Esophagus (tissue), 2 donors: ENCODE results near the gene GAA. TPM values are rescaled to one million over a fixed set of nuclear protein-coding genes. Genes with fewer than 3 reads are reported as not detected.
"Not testable (repeated sequence)": the region's sequence is repeated elsewhere in the genome, so short reads cannot be mapped to it uniquely, and the experiment has no call there.

Source experiments
- H3K27ac ChIP-seq, 2 donors: one replicate each; pipeline ENCODE4 v1.5.1; 2013; ENCODE audit warnings: low read depth in 2 of 2, mild to moderate bottlenecking in 2 of 2, inconsistent platforms in 1 of 2, low read length in 1 of 2, moderate library complexity in 1 of 2
- H3K27me3 ChIP-seq, 2 donors: one replicate each; pipeline ENCODE4 v1.6.1; 2013; ENCODE audit warnings: low read length in 2 of 2, control low read depth in 1 of 2, mild to moderate bottlenecking in 1 of 2; ENCODE audit not compliant: insufficient read depth in 2 of 2, control insufficient read depth in 1 of 2
- H3K36me3 ChIP-seq, 2 donors: one replicate each; pipeline ENCODE4 v1.6.1; 2013; ENCODE audit warnings: low read length in 1 of 2; ENCODE audit not compliant: control insufficient read depth in 2 of 2, insufficient read depth in 2 of 2
- H3K4me1 ChIP-seq, 2 donors: one replicate each; pipeline ENCODE4 v1.6.1; 2013; ENCODE audit warnings: low read length in 1 of 2; ENCODE audit not compliant: control insufficient read depth in 2 of 2, insufficient read depth in 2 of 2
- H3K4me3 ChIP-seq, 2 donors: one replicate each; pipeline ENCODE4 v1.5.1; 2013; ENCODE audit warnings: low read length in 2 of 2, mild to moderate bottlenecking in 2 of 2, low read depth in 1 of 2, moderate library complexity in 1 of 2
- H3K9me3 ChIP-seq, 2 donors: one replicate each; pipeline ENCODE4 v1.6.1; 2013; ENCODE audit warnings: mild to moderate bottlenecking in 2 of 2, low read depth in 1 of 2, low read length in 1 of 2, moderate library complexity in 1 of 2; ENCODE audit not compliant: control insufficient read depth in 2 of 2, insufficient read depth in 1 of 2
- WGBS, 2 donors: extraction: QIAGEN DNeasy Blood & Tissue Kit; methylation state at CpG; one replicate each; pipeline ENCODE4 v1.1.7; 2013; 5-methylcytosine and 5-hydroxymethylcytosine counted together
- polyA plus RNA-seq, 2 donors: library from polyadenylated mRNA; stranded (reverse); fragments of 200-250 nt; gene quantifications; one replicate each; pipeline ENCODE4 v1.2.3, GENCODE V29; 2013
- donor health status: healthy with polysubstance abuse.
- donor health status: Bipolar disorder and iron deficiency.

The GAA gene
- polyA plus RNA-seq, 2 donors = 10.1 to 14.3 TPM

GRCh38 chr17:80082403-80083135, 18.8 kb upstream of the GAA start:
- H3K4me1 ChIP-seq = peaks cover 0 to 3% of the 10 kb centered on the region in 2 donors
- H3K9me3 ChIP-seq = no peaks in the 10 kb centered on the region
- no peak overlapping the region for H3K4me3 ChIP-seq
- no peak overlapping the region for H3K27ac ChIP-seq
- H3K27me3 ChIP-seq = no peaks in the 10 kb centered on the region
- no peaks in the 10 kb centered on the region for H3K36me3 ChIP-seq
- 28% methylated on average over 20 of the region's 20 CpGs for WGBS, 2 donors

- Histone ChIP-seq H3K27ac (no peak overlapping the region), H3K27me3 (no peaks in the 10 kb centered on the region), H3K4me3 (no peak overlapping the region), H3K36me3 (no peaks in the 10 kb centered on the region), H3K9me3 (no peaks in the 10 kb centered on the region), H3K4me1 (peaks cover 0 to 3% of the 10 kb centered on the region in 2 donors)
- WGBS, 2 donors = 79 to 81% methylated on average over 13 of the region's 13 CpGs
These were observed 18.2 kb upstream of the GAA start for GRCh38 chr17:80083136-80083661.

- H3K4me3 ChIP-seq = no peak overlapping the region
- H3K4me1 ChIP-seq = peaks cover 0 to 3% of the 10 kb centered on the region in 2 donors
- no peaks in the 10 kb centered on the region for H3K36me3 ChIP-seq
- H3K27ac ChIP-seq = no peak overlapping the region
- 90 to 91% methylated on average over 15 of the region's 15 CpGs for WGBS, 2 donors
- no peaks in the 10 kb centered on the region for H3K9me3 ChIP-seq
- no peaks in the 10 kb centered on the region for H3K27me3 ChIP-seq
These were observed 16.6 kb upstream of the GAA start for GRCh38 chr17:80084773-80085172.

GRCh38 chr17:80086081-80086480, 15.3 kb upstream of the GAA start:
- no peak overlapping the region for H3K27ac ChIP-seq
- no peak overlapping the region for H3K4me3 ChIP-seq
- no peaks in the 10 kb centered on the region for H3K27me3 ChIP-seq
- H3K4me1 ChIP-seq = peaks cover 0 to 3% of the 10 kb centered on the region in 2 donors
- 79 to 84% methylated on average over 17 of the region's 17 CpGs for WGBS, 2 donors
- H3K36me3 ChIP-seq = no peaks in the 10 kb centered on the region
- H3K9me3 ChIP-seq = no peaks in the 10 kb centered on the region

DNA sequence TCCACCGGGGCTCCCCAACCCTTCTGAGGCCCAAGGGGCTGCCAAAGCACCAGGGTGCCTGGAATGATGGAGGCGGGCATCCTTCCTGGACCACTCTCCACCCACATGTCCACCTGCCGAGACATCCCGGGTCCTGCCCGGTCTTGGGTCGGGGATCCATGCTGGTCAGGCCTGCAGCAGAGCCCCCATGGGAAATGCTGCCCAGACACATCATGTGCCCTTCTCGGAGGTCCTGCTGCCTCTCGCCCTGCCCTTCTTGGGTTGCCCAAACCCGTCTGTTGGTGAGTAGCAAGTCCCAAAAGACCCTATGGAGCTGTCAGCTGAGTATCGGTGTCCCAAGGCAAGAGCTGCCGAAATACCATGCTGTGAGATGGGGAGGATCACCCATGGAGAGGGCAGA, 14.8 kb upstream of the GAA start:
- H3K36me3 ChIP-seq = no peaks in the 10 kb centered on the region
- H3K4me3 ChIP-seq = no peak overlapping the region
- H3K27ac ChIP-seq = no peak overlapping the region
- H3K27me3 ChIP-seq = no peaks in the 10 kb centered on the region
- 89% methylated on average over 11 of the region's 11 CpGs for WGBS, 2 donors
- peaks cover 0 to 3% of the 10 kb centered on the region in 2 donors for H3K4me1 ChIP-seq
- no peaks in the 10 kb centered on the region for H3K9me3 ChIP-seq

DNA sequence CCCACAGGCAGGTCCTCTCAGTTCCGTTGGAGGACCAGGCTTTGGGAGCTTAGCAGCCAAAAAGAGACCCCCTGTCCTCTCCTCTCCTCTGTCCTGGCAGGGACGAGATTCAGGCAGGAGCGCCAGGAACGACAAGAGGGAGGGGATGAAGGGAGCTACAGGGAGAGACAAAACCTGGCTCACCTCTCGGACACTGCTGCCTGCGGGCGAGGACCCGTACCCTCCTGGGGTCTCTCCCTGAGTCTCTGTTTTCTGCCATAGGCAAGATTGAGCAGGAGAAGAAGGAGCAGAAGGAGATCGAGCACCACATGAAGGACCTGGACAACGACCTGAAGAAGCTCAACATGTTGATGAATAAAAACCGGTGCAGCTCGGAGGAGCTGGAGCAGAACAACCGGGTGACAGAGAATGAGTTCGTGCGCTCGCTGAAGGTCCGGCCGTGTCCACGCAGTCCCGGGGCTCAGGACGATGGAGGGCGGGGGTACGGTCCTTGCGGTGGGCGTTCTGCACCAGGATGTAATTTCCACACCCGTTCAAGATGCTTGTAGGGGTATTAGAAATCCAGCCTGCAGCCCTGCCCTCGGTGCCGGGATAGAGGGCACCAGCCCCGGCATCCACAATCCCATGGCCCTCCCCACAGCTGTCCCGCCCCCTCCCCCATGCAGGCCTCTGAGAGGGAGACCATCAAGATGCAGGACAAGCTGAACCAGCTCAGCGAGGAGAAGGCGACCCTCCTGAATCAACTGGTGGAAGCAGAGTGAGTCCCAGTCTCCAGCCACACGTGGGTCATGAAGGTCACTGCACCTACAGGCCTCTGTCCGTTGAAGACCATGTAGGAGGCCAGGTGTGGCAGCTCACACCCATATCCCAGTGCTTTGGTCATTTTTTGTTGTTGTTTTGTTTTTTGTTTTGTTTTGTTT, 13.8 kb upstream of the GAA start:
- Histone ChIP-seq H3K4me1 (peaks cover 0 to 3% of the 10 kb centered on the region in 2 donors), H3K27ac (no peak overlapping the region), H3K36me3 (no peaks in the 10 kb centered on the region), H3K4me3 (no peak overlapping the region), H3K27me3 (no peaks in the 10 kb centered on the region), H3K9me3 (no peaks in the 10 kb centered on the region)
- WGBS, 2 donors = 83 to 85% methylated on average over 33 to 34 of the region's 34 CpGs

- Histone ChIP-seq H3K27me3 (no peaks in the 10 kb centered on the region), H3K9me3 (no peaks in the 10 kb centered on the region), H3K36me3 (no peaks in the 10 kb centered on the region), H3K27ac (no peak overlapping the region), H3K4me3 (no peak overlapping the region), H3K4me1 (no peaks in the 10 kb centered on the region)
- WGBS, 2 donors = 94 to 98% methylated on average over 16 of the region's 16 CpGs
These were observed 11.6 kb upstream of the GAA start for GRCh38 chr17:80089762-80090161.

GRCh38 chr17:80090164-80090563, 11.2 kb upstream of the GAA start:
- not testable (repeated sequence) for H3K4me3 ChIP-seq, H3K4me1 ChIP-seq, H3K9me3 ChIP-seq, H3K27me3 ChIP-seq, H3K27ac ChIP-seq, H3K36me3 ChIP-seq
- WGBS, 2 donors = 92 to 95% methylated on average over 43 to 44 of the region's 44 CpGs

GRCh38 chr17:80091376-80091775, 10.0 kb upstream of the GAA start:
- H3K36me3 ChIP-seq = no peaks in the 10 kb centered on the region
- no peaks in the 10 kb centered on the region for H3K9me3 ChIP-seq
- no peak overlapping the region for H3K27ac ChIP-seq
- H3K4me3 ChIP-seq = no peak overlapping the region
- H3K4me1 ChIP-seq = no peaks in the 10 kb centered on the region
- no peaks in the 10 kb centered on the region for H3K27me3 ChIP-seq
- WGBS, 2 donors = 84 to 85% methylated on average over 4 of the region's 4 CpGs
